ENCODE measurements around the gene GPAT2.
A peak's percentile ranks its signal among the peaks of the same experiment; 100 is the strongest.
"Not testable (repeated sequence)": the region's sequence is repeated elsewhere in the genome, so short reads cannot be mapped to it uniquely, and the experiment has no call there.

Gene GPAT2

GRCh38 chr2:96022701-96023447 lies 11.8 kb downstream of the GPAT2 start:
- DNase-seq (ENCODE audit: low read depth in 3 of 3) = peak; percentile 25 to 51 (median 38)

GRCh38 chr2:96022126-96022525 lies 12.6 kb downstream of the GPAT2 start:
- not testable (repeated sequence) for DNase-seq (ENCODE audit: low read depth in 3 of 3)

- DNase-seq (ENCODE audit: low read depth in 3 of 3) = not testable (repeated sequence)
These were observed 13.6 kb downstream of the GPAT2 start for GRCh38 chr2:96021142-96021541.

- not testable (repeated sequence) for DNase-seq (ENCODE audit: low read depth in 3 of 3)
These were observed 14.7 kb downstream of the GPAT2 start for GRCh38 chr2:96019909-96020590.

- DNase-seq (ENCODE audit: low read depth in 3 of 3) = not testable (repeated sequence)
These were observed 18.4 kb downstream of the GPAT2 start for GRCh38 chr2:96016321-96016720.

GRCh38 chr2:96012792-96013264 lies 21.9 kb downstream of the GPAT2 start:
- DNase-seq (ENCODE audit: low read depth in 3 of 3) = not testable (repeated sequence)

GRCh38 chr2:96012086-96012791 lies 22.5 kb downstream of the GPAT2 start:
- DNase-seq (ENCODE audit: low read depth in 3 of 3) = not testable (repeated sequence)

- DNase-seq (ENCODE audit: low read depth in 3 of 3) = not testable (repeated sequence)
These were observed 23.6 kb downstream of the GPAT2 start for GRCh38 chr2:96011129-96011455.

- DNase-seq (ENCODE audit: low read depth in 3 of 3) = peak; percentile 93 to 97 (median 94)
These were observed 24.2 kb downstream of the GPAT2 start for GRCh38 chr2:96010320-96011128.

GRCh38 chr2:96009833-96010232 lies 24.9 kb downstream of the GPAT2 start:
- DNase-seq (ENCODE audit: low read depth in 3 of 3) = not testable (repeated sequence)

GRCh38 chr2:96008051-96008450 lies 26.7 kb downstream of the GPAT2 start:
- not testable (repeated sequence) for DNase-seq (ENCODE audit: low read depth in 3 of 3)

- DNase-seq (ENCODE audit: low read depth in 3 of 3) = not testable (repeated sequence)
These were observed 28.5 kb downstream of the GPAT2 start for GRCh38 chr2:96006248-96006647.

GRCh38 chr2:95992520-95993272 lies 42.0 kb downstream of the GPAT2 start:
- DNase-seq (ENCODE audit: low read depth in 3 of 3) = peak in 1 of 3 experiments; percentile 21

- not testable (repeated sequence) for DNase-seq (ENCODE audit: low read depth in 3 of 3)
These were observed 42.6 kb downstream of the GPAT2 start for GRCh38 chr2:95992102-95992501.

GRCh38 chr2:95991351-95992094 lies 43.2 kb downstream of the GPAT2 start, which contains the start of gene ANKRD36C:
ANKRD36C (minus strand) TSS chr2:95991824; CDS start chr2:95991708, 116 bp downstream.
- DNase-seq (ENCODE audit: low read depth in 3 of 3) = peak in 1 of 3 experiments; percentile 23

GRCh38 chr2:95990884-95991283 lies 43.8 kb downstream of the GPAT2 start:
- DNase-seq (ENCODE audit: low read depth in 3 of 3) = not testable (repeated sequence)

Data from stimulated activated CD4-positive, alpha-beta T cell treated with anti-CD3 and anti-CD28 coated beads, TNF-alpha, amount 100 ng/mL, for 4 hours (primary cell).